KOPT-K1 (cell line): ENCODE measurements around the gene SLC9A7.

Experiments
- H3K27ac ChIP-seq: fragments of 200-600 bp; sonication (generic); 2 replicates; pipeline ENCODE4 v1.5.1; 2016; ENCODE audit warnings: antibody characterized with exemption, mild to moderate bottlenecking, low read depth, low read length; ENCODE audit not compliant: poor library complexity, severe bottlenecking
- H3K36me3 ChIP-seq: fragments of 200-600 bp; sonication (generic); 2 replicates; pipeline ENCODE4 v1.5.1; 2017; ENCODE audit warnings: antibody characterized with exemption, mild to moderate bottlenecking, low read length, moderate library complexity; ENCODE audit not compliant: insufficient read depth
- H3K9me3 ChIP-seq: fragments of 200-600 bp; sonication (generic); 2 replicates; pipeline ENCODE4 v1.5.1; 2017; ENCODE audit warnings: antibody characterized with exemption, low read length, mild to moderate bottlenecking; ENCODE audit not compliant: insufficient read depth, poor library complexity, severe bottlenecking

SLC9A7 gene

GRCh38 chrX:46762963-46763362, 4.0 kb upstream of the SLC9A7 start:
- Histone ChIP-seq H3K36me3 (no peaks in the 10 kb centered on the region), H3K27ac (no peak overlapping the region), H3K9me3 (no peaks in the 10 kb centered on the region)

GRCh38 chrX:46759645-46759974, 692 bp upstream of the SLC9A7 start:
- Histone ChIP-seq H3K9me3 (no peaks in the 10 kb centered on the region), H3K36me3 (no peaks in the 10 kb centered on the region), H3K27ac (peak overlapping the region; percentile 8)

- no peak overlapping the region for H3K27ac ChIP-seq
- no peaks in the 10 kb centered on the region for H3K36me3 ChIP-seq
- no peaks in the 10 kb centered on the region for H3K9me3 ChIP-seq
These were observed 559 bp downstream of the SLC9A7 start for GRCh38 chrX:46758163-46758955.

- Histone ChIP-seq H3K36me3 (no peaks in the 10 kb centered on the region), H3K27ac (no peak overlapping the region), H3K9me3 (no peaks in the 10 kb centered on the region)
These were observed 1.3 kb downstream of the SLC9A7 start for GRCh38 chrX:46757593-46757992.

GRCh38 chrX:46757052-46757451, 1.9 kb downstream of the SLC9A7 start:
- Histone ChIP-seq H3K9me3 (no peaks in the 10 kb centered on the region), H3K27ac (no peak overlapping the region), H3K36me3 (no peaks in the 10 kb centered on the region)

- no peaks in the 10 kb centered on the region for H3K36me3 ChIP-seq
- H3K27ac ChIP-seq, result no peak overlapping the region
- H3K9me3 ChIP-seq, result no peaks in the 10 kb centered on the region
These were observed 3.2 kb downstream of the SLC9A7 start for GRCh38 chrX:46755671-46756070.

GRCh38 chrX:46754586-46755061, 4.3 kb downstream of the SLC9A7 start:
- no peaks in the 10 kb centered on the region for H3K36me3 ChIP-seq

GRCh38 chrX:46754036-46754435, 4.9 kb downstream of the SLC9A7 start:
- Histone ChIP-seq H3K36me3 (no peaks in the 10 kb centered on the region), H3K9me3 (no peaks in the 10 kb centered on the region), H3K27ac (no peak overlapping the region)

More at GRCh38 chrX:46754586-46755061, 4.3 kb downstream of the SLC9A7 start:
- Histone ChIP-seq H3K9me3 (no peaks in the 10 kb centered on the region), H3K27ac (no peak overlapping the region)

GRCh38 chrX:46750889-46751288, 8.0 kb downstream of the SLC9A7 start:
- no peak overlapping the region for H3K27ac ChIP-seq
- no peaks in the 10 kb centered on the region for H3K9me3 ChIP-seq
- no peaks in the 10 kb centered on the region for H3K36me3 ChIP-seq

GRCh38 chrX:46744009-46744408, 14.9 kb downstream of the SLC9A7 start:
- no peaks in the 10 kb centered on the region for H3K36me3 ChIP-seq
- H3K27ac ChIP-seq, result no peak overlapping the region

GRCh38 chrX:46743046-46743445, 15.9 kb downstream of the SLC9A7 start:
- H3K27ac ChIP-seq, result no peak overlapping the region

More at GRCh38 chrX:46744009-46744408, 14.9 kb downstream of the SLC9A7 start:
- H3K9me3 ChIP-seq, result no peaks in the 10 kb centered on the region

GRCh38 chrX:46739736-46740135, 19.2 kb downstream of the SLC9A7 start:
- Histone ChIP-seq H3K36me3 (no peaks in the 10 kb centered on the region), H3K9me3 (peaks cover 8% of the 10 kb centered on the region), H3K27ac (no peak overlapping the region)

More at GRCh38 chrX:46743046-46743445, 15.9 kb downstream of the SLC9A7 start:
- H3K36me3 ChIP-seq, result no peaks in the 10 kb centered on the region
- no peaks in the 10 kb centered on the region for H3K9me3 ChIP-seq

- peaks cover 8% of the 10 kb centered on the region for H3K9me3 ChIP-seq
- H3K36me3 ChIP-seq, result no peaks in the 10 kb centered on the region
- no peak overlapping the region for H3K27ac ChIP-seq
These were observed 21.5 kb downstream of the SLC9A7 start for GRCh38 chrX:46737462-46737861.

GRCh38 chrX:46737041-46737440, 21.9 kb downstream of the SLC9A7 start:
- Histone ChIP-seq H3K27ac (no peak overlapping the region), H3K9me3 (peaks cover 8% of the 10 kb centered on the region), H3K36me3 (no peaks in the 10 kb centered on the region)

GRCh38 chrX:46735622-46736021, 23.3 kb downstream of the SLC9A7 start:
- Histone ChIP-seq H3K27ac (no peak overlapping the region), H3K9me3 (peaks cover 8% of the 10 kb centered on the region), H3K36me3 (no peaks in the 10 kb centered on the region)

GRCh38 chrX:46733226-46733625, 25.7 kb downstream of the SLC9A7 start:
- Histone ChIP-seq H3K27ac (no peak overlapping the region), H3K9me3 (peaks cover 8% of the 10 kb centered on the region), H3K36me3 (no peaks in the 10 kb centered on the region)
